ENCODE measurements around the gene SSH2.
"Not testable (repeated sequence)": the region's sequence is repeated elsewhere in the genome, so short reads cannot be mapped to it uniquely, and the experiment has no call there.

Gene SSH2

DNA sequence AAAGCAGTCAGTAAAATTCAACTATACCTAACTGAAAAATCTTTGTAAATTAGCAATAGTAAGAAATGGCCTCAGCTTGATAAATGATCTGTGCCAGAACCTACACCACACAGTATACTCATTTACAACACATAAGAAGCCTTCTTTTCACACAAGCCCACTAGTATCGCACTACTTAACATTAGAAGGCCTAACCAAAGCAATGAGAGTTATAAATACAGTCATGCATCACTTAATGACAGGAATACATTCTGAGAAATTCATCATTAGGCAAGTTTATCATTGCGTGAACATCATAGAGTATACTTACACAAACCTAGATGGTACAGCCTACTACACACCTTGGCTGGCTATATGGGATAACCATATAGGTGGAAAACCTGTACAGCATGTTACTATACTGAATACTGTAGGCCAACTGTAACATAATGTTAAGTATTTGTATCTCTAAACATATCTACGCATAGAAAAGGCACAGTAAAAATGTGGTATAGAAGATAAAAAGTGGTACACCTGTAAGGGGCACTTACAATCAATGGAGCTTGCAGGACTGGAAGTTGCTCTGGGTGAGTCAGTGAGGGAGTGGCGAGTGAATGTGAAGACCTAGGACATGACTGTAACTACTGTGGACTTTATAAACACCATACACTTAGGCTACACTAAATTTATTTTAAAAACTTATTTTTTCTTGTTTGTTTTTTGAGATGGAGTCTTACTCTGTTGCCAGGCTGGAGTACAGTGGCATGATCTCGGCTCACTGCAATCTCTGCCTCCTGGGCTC lies 180.8 kb downstream of the SSH2 start:
- no peak for DNase-seq

DNA sequence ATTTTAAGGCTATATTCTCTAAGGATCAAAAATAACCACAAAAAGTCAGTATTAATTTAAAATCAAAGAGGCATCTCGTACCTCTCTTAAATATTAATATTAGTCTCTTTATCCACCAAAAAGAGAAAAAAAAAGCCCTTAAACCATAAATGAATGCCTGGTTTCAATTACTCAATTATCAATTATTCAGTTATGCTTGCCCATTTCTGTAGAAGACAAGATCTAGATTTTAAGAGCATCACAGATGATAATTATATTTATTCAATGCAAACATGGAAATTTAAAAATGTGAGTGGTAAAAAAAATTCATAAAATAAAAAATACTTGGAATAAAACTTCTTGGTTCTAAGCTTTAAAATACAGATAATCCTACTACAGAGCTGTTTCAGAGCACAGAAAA lies 181.6 kb downstream of the SSH2 start:
- no peak for DNase-seq

DNA sequence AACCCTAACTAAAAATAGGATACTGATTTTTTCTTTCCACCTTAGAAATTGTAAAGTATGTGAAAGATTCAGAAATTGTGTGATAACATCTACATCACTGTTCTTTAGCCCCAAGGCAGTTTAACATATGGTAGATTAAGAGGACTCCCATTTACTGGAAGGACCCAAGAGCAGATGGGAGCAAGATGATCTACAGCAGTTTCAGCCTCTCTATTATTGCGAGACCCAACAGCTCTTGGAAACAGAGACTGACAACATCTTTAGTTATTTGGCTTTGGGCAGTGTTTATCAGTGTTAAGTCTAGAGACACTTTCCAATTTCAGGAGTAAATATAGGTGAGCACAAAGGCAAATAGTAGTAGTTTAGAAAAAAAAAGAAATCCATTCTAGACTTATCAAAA lies 182.4 kb downstream of the SSH2 start:
- no peak for DNase-seq

DNA sequence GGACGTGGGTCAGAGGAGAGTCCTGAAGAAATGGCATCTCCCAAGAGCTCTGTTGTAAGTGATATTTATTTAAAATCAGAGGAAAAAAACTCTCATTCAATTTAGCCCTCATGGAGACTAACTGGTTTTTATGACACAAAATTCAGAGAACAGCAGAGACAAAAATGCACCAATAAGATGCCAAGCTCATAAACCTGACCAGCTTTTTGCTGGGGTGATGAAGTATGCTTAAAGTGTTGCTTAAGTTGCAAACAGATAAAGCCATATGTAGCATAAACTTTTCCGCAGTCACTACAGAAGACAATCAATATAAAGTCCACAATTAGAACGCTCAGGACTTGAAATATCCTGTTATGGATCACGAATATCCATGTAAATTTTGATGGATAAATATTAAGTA lies 183.4 kb downstream of the SSH2 start:
- no peak for DNase-seq

DNA sequence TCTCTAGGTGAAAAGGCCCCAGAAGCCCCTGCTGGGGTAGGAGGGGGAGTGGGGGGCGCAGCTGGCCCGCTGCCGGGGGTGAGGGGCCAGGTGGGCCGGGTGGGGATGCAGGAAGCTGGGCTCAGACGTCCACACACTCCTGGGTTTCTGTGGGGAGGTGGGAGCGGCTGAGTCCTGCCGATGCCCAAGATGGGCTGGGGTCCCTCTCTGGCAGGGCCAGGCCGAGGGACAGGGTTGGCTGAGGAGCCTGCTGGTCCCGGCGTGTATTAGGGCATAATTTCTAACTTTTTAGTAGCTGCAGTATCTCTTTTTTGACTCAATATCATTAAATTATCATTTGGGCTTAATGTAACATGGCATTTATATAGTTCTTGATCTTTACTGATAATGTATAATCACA lies 185.9 kb downstream of the SSH2 start:
- no peak for DNase-seq

DNA sequence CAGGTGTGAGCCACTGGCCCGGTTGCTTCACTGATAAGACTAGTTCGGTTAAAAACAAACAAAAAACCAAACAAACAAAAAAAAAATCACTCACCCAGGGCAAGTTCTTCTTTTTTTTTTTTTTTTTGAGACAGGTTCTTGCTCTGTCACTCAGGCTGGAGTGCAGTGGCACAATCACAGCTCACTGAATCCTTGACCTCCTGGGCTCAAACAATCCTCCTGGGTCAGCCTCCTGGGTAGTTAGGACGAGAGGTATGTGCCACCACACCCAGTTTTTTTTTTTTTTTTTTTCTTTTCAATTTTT lies 187.9 kb downstream of the SSH2 start:
- DNase-seq = no peak

DNA sequence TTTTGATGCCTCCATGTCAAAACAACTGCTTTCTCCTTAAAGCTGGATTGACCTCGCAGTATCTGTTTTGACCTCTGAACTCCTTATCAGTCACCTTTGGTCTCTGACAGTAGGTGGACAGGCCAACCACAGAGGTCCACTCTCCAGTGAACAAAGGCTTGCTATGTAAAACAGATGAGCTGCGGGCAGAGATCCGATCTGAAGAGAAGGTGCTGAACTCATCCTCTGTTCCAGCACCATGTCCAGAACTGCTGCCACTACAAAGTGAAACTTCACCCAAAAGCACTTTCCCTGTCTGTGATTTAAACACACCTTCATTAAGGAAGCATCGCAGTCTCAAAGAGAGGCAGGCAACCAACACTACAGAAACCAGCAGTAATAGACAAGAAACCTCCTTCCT lies 190.0 kb downstream of the SSH2 start:
- no peak for DNase-seq

GRCh38 chr17:29734640-29735039 lies 195.4 kb downstream of the SSH2 start:
- DNase-seq = no peak

GRCh38 chr17:29733166-29733565 lies 196.9 kb downstream of the SSH2 start:
- no peak for DNase-seq

DNA sequence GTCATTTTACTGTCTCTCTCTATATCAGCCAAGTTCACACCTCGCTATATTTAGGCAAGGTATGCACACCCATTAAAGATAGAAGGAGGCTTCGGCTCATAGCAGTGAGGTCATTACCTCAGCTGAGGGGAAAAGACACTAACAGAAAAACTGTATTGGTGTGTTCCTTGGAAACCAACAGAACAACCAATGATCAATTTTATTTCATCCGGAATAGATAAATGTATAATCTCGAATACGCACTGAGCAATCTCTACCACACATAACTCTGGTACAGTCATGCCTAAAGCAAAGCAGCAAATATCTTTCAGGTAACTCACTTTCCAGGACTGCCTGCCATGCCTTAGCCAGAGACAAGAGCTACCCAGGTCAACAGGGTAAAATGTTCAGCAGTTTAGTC lies 197.4 kb downstream of the SSH2 start:
- no peak for DNase-seq

- DNase-seq = no peak
Observed at GRCh38 chr17:29732209-29732608, 197.8 kb downstream of the SSH2 start.

DNA sequence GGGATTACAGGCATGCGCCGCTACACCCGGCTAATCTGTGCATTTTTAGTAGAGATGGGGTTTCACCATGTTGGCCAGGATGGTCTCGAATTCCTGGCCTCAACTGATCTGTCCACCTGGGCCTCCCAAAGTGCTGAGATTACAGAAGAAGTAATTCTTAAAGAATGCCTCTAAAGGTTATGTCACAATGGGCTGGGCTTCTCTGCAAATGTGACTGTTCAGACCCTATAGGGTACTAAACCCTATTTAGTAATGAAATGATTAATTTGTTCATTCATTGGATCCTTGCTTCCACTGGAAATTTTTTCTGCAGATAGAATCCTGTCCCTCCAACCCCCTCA lies 198.5 kb downstream of the SSH2 start:
- DNase-seq = no peak

GRCh38 chr17:29728490-29728889 lies 201.5 kb downstream of the SSH2 start:
- DNase-seq = no peak

DNA sequence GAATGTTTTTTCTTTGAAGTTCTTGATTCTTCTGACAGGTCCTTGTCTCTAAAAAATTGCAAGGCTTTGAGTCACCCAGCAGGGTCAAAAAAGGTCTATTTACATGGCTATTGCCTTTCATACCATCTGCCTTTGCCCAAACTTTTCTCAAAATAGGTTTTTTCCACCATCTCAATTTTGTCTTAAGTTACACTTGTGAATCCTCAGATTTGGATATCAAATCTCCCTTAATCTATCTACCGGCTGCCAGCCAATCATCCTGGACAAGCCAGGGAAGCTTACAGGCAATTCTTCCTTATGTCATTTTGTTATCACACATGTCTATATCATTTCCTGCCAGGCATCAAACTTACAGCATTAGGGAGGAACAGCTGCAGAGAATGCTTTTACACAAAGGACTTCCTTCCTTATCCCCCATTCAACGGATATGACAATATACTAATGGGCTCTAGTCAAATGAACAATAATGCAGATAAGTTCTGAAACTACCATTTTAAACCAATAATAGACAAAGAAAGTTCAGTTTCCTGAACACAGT lies 203.2 kb downstream of the SSH2 start:
- DNase-seq = no peak

- DNase-seq = not testable (repeated sequence)
Observed at GRCh38 chr17:29725408-29725807, 204.6 kb downstream of the SSH2 start.

- DNase-seq = no peak
Observed at GRCh38 chr17:29723278-29724047, 206.6 kb downstream of the SSH2 start.

DNA sequence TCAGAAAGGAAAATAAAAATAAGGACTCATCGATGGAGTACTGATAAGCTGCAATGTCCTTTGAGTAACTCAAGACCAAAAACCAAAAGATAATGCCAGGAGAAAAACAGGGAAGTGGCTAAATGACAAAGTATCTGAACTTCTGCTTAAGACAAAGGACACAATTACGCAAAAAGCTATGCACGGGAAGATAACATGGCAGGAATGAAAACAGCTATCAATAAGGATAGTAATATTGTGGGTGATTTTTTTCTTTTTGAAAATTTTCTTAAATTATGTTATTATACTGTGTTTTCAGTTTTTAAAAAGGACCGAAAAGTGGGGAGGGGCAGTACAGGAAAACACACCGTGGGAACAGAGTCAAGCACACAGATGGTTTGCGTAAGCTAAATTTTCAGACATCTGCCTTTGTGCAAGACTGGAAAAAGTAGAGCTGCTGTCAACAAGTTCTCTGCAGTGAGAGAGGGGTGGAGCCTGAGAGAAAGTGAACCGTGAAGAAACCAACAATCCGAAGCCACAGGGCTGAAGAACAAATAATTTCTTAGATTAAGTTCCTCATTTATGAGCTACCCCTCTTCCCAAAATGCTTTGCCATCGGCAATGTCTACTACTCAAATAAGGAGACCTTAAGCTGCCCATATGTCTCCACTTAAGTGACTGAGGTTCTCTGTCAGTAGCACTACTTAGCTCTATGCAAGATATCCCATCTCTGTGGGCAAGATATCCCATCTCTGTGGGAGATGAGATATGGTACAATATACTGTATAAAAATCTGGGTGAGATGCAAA lies 207.4 kb downstream of the SSH2 start:
- peak in 4 of 56 donors; percentile 10 to 33 (median 18) for DNase-seq

GRCh38 chr17:29720551-29720950 lies 209.5 kb downstream of the SSH2 start:
- no peak for DNase-seq

- DNase-seq = no peak
Observed at GRCh38 chr17:29719469-29719868, 210.6 kb downstream of the SSH2 start.

DNA sequence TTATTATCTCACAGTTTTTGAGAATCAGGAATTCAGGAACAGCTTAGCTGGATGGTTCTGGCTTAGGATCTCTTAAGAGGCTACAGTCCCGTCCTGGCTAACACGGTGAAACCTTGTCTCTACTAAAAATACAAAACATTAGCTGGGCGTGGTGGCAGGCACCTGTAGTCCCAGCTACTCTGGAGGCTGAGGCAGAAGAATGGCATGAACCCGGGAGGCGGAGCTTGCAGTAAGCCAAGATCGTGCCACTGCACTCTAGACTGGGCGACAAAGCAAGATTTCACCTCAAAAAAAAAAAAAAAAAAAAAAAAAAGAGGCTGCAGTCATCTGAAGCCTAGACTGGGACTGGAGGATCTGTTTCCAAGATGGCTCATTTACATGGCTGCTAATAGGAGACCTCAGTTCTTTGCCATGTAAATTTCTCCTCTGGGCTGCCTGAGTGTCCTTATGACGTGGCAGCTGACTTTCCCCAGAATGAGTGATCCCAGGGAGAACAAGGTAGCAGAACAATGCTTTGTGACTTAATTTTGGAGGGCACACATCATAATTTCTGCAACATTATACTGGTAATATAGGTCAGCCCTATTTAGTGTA lies 211.5 kb downstream of the SSH2 start:
- DNase-seq = no peak

DNA sequence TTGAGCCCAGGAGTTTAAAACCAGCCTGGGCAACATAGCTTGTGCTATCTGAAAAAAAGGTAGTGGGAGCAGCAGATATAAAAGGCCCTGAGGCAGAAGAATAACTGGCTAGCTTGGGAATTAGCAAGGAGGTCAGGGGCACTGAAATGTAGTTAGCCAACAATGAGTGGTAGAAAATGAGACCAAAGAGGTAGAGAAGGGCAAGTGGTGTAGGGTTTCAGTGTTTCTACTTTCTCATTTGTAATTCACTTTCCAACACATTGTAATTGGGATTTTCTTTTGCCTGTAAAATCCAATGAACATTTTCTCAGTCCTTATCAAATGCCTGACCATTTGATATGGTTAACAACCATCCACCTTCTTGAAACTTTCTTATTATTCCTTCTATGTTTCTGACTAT lies 212.2 kb downstream of the SSH2 start:
- DNase-seq = no peak

GRCh38 chr17:29716566-29716965 lies 213.5 kb downstream of the SSH2 start:
- no peak for DNase-seq

All from amygdala (tissue), 56 donors.